ENCODE measurements around the gene SMURF2.

- TF ChIP-seq, protein P1, sequence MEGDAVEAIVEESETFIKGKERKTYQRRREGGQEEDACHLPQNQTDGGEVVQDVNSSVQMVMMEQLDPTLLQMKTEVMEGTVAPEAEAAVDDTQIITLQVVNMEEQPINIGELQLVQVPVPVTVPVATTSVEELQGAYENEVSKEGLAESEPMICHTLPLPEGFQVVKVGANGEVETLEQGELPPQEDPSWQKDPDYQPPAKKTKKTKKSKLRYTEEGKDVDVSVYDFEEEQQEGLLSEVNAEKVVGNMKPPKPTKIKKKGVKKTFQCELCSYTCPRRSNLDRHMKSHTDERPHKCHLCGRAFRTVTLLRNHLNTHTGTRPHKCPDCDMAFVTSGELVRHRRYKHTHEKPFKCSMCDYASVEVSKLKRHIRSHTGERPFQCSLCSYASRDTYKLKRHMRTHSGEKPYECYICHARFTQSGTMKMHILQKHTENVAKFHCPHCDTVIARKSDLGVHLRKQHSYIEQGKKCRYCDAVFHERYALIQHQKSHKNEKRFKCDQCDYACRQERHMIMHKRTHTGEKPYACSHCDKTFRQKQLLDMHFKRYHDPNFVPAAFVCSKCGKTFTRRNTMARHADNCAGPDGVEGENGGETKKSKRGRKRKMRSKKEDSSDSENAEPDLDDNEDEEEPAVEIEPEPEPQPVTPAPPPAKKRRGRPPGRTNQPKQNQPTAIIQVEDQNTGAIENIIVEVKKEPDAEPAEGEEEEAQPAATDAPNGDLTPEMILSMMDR (conservative IDR thresholded peaks at IDR 0.05), result no peak
- no peak for TF ChIP-seq ZFX (IDR thresholded peaks at IDR 0.05)
Observed at GRCh38 chr17:64686705-64687104, 24.6 kb upstream of the SMURF2 start.

All from C4-2B (cell line).